ENCODE results near the gene ELAVL2.

ELAVL2 gene

DNA sequence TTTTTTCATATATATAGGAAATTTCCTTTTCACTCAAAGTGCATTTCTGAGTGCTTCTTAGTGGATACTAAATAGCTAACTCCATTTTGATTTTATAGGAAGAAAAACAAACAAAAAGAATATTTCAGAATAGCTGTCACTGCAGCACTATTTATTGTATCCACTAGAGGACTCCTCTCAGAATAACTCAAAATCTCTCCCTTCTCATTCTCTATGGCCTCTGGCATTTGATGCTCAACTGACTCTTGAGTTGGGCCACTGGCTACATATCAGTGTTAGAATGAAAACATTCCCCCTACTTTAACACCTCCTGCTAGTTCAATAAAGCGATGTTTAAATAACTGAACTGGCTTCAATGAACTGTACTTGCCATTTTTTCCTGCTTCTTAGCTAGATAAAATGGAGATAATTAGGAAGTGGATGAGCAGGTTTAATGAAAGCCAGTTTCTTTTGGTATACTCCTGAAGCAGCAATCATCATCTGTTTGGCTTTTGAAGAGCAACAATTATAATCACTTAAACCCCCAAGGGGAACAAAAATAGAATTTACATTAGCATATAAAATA is 16.6 kb upstream of the ELAVL2 start:
- DNase-seq (ENCODE audit: low read depth): no peak
- H3K4me3 ChIP-seq (ENCODE audit: low read length): no peak overlapping the region
- TF ChIP-seq, protein P1, sequence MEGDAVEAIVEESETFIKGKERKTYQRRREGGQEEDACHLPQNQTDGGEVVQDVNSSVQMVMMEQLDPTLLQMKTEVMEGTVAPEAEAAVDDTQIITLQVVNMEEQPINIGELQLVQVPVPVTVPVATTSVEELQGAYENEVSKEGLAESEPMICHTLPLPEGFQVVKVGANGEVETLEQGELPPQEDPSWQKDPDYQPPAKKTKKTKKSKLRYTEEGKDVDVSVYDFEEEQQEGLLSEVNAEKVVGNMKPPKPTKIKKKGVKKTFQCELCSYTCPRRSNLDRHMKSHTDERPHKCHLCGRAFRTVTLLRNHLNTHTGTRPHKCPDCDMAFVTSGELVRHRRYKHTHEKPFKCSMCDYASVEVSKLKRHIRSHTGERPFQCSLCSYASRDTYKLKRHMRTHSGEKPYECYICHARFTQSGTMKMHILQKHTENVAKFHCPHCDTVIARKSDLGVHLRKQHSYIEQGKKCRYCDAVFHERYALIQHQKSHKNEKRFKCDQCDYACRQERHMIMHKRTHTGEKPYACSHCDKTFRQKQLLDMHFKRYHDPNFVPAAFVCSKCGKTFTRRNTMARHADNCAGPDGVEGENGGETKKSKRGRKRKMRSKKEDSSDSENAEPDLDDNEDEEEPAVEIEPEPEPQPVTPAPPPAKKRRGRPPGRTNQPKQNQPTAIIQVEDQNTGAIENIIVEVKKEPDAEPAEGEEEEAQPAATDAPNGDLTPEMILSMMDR (conservative IDR thresholded peaks at IDR 0.05; ENCODE audit: low read length): no peak

DNA sequence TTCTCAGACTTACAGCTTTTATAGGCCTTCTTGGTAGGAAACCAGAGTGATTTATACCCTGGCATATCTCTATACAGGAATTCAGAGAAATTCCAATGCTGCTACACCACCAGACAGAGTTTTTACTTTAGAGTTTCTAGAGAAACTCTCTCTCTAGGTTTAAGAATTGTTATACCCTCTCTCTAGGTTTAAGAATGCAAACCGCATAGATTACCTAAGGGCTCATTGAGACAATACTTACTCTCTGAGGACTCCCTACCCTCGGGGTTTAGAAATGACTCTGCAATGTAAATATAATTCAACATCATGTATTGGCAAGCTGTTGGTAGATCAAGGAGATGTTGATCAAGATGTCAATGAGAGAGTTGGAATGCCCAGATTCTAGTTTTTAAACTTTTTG is 15.3 kb upstream of the ELAVL2 start:
- TF ChIP-seq, protein P1 (conservative IDR thresholded peaks at IDR 0.05; ENCODE audit: low read length): no peak
- H3K4me3 ChIP-seq (ENCODE audit: low read length): no peak overlapping the region
- DNase-seq (ENCODE audit: low read depth): no peak

DNA sequence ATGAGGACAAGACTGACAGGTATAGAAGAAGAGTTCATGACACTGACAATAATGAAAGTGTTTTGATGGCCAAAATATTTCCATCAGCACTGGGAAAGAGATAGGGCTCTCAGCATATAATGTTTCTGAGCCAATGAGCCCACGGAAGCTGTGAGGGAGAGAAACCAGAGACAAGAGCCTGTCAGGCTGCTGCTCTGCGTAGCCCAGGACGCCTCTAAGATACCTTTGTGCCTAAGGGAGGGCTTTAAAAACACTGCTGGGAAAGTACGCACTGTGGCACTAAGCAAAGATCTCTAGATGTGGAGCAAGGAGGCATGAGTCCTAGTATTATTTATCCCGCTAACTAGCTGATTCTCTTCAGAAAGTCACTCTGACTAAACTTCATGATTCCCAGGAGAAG is 11.0 kb upstream of the ELAVL2 start:
- no peak overlapping the region for H3K4me3 ChIP-seq (ENCODE audit: low read length)
- TF ChIP-seq, protein P1 (conservative IDR thresholded peaks at IDR 0.05; ENCODE audit: low read length): no peak
- DNase-seq (ENCODE audit: low read depth): no peak

DNA sequence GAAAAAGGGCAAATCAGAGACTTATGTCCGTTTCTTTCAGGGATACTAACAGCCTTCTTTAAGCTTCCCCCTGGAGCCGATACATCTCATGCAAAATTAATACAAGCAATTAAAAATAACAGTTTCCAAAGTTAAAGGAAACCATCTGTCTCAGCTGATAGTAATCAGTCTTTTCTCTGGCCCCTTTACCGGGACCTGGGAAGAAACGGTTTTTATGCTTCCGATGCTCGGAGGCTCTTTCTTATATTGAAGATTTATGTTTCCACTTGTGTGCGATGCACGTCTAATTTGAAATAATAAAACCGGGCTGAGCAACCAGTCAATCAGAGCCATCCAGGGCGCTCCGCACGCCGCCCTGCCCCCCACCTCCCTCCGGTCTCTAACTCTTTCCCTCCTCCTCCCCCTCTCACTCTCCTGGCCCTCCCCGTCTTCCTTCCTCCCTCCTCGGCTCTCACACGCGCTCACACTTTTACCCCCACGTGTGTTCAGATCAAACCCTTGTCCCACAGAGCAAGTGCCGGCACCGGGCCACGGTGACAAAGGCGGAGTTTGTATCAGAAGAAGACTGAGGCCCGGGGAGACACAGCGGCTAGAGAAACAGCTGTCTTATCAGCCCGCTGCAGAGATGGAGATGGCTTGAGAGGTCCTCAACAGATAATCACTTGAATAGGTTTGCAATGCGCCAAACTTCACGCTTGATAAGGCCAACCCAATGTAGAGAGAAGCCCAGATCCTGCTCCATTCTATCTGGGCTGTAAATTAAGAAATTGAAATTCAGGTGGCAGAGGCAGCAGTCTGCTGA is 5.1 kb upstream of the ELAVL2 start:
- H3K4me3 ChIP-seq (ENCODE audit: low read length): no peak overlapping the region
- TF ChIP-seq, protein P1 (conservative IDR thresholded peaks at IDR 0.05; ENCODE audit: low read length): no peak
- no peak for DNase-seq (ENCODE audit: low read depth)

DNA sequence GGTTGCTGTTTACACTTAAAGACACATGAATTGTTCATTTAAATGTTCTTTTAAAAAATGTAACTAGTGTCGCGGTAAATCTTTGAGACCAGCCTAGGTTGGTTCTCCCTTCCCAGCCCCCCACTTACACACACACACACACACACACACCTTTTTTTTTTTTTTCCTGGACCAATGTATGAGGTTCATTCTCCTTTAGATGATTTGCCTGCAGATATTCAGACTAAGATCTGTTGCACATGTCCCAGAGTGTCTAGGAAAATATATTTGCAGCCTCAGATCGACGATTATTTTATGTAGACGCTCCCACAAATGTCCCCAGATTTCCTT is 4.4 kb upstream of the ELAVL2 start:
- DNase-seq (ENCODE audit: low read depth): no peak
- no peak overlapping the region for H3K4me3 ChIP-seq (ENCODE audit: low read length)
- TF ChIP-seq, protein P1 (conservative IDR thresholded peaks at IDR 0.05; ENCODE audit: low read length): no peak

DNA sequence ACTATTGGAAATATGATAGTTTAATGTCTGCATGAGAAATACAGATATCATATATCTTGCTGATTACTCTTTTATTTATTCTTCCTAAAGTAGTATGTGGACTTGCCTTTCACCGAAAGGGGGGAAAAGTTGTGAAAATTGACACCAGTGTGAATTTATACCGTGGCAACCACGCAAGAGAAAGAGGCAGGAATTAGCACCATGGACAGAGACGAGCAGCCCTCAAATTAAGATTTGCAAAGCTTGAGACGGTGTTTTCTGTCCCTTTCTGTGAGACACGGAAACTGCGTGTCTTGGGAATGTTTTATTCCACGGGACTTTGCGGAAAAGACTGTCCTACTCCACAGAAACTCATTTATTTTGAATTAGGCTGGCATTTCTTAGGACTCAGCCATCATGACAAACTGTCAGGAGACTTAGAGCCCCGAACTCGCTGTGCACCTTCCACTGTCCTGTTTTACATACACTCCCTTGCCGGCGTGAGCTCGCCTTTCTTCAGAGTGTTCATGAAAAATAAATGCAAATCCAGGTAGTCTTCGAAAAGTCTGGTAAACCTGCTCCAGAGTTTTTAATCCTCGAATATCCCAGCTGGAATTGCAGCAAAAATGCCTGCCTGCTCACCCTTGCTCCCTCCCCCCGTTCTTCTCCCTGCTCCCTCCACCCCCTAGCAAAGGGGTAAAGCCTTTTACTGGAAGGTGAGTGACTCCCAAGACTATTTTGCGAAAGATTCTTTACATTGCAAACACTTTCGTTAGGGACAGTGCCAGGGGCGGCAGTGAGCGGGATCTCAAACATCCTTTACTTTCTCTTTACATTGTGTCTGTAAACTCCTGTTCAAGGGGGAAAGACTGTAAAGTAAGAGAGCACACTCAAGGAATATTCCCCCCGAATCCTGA is 3.8 kb upstream of the ELAVL2 start:
- no peak overlapping the region for H3K4me3 ChIP-seq (ENCODE audit: low read length)
- TF ChIP-seq, protein P1 (conservative IDR thresholded peaks at IDR 0.05; ENCODE audit: low read length): no peak
- DNase-seq (ENCODE audit: low read depth): peak; percentile 9

Data from AG10803 (cell line).